Activated CD4-positive, alpha-beta T cell treated with anti-CD3 and anti-CD28 coated beads, Interleukin-2, amount 10 ng/mL, durations not matched to agents 24 days and 14 days (primary cell): Measurements from ENCODE around the gene SP3. TPM values are rescaled to one million over a fixed set of nuclear protein-coding genes. Genes with fewer than 3 reads are reported as not detected.
"Not testable (repeated sequence)": the region's sequence is repeated elsewhere in the genome, so short reads cannot be mapped to it uniquely, and the experiment has no call there.

Experiments used
- DNase-seq: peaks from one replicate; pipeline ENCODE4 v3.0.0; 2022
- H3K27ac Mint-ChIP-seq: one replicate; pipeline ENCODE4 v1.8.0; 2022; ENCODE audit warnings: mild to moderate bottlenecking, mixed read lengths
- H3K27me3 Mint-ChIP-seq: one replicate; pipeline ENCODE4 v1.8.0; 2022; ENCODE audit warnings: mixed read lengths
- H3K36me3 Mint-ChIP-seq: one replicate; pipeline ENCODE4 v1.8.0; 2022; ENCODE audit warnings: low read depth, mild to moderate bottlenecking, mixed read lengths
- H3K4me1 Mint-ChIP-seq: one replicate; pipeline ENCODE4 v1.8.0; 2021; ENCODE audit warnings: mixed read lengths
- H3K4me3 Mint-ChIP-seq: one replicate; pipeline ENCODE4 v1.8.0; 2022; ENCODE audit warnings: mild to moderate bottlenecking, moderate library complexity, mixed read lengths
- H3K9me3 Mint-ChIP-seq: one replicate; pipeline ENCODE4 v1.8.0; 2021; ENCODE audit warnings: mixed read lengths
- intact Hi-C: fragments of 100-400 bp; cut with micrococcal nuclease; formaldehyde crosslinking; loops from one replicate; pipeline ENCODE4 v1.15.1; 2023
- total RNA-seq: library from RNA; stranded (reverse); gene quantifications from 2 replicates; pipeline ENCODE4 v1.2.3, GENCODE V29; 2022

SP3 gene
- total RNA-seq, 1 donor from 2014 or later = 99.9 TPM

DNA sequence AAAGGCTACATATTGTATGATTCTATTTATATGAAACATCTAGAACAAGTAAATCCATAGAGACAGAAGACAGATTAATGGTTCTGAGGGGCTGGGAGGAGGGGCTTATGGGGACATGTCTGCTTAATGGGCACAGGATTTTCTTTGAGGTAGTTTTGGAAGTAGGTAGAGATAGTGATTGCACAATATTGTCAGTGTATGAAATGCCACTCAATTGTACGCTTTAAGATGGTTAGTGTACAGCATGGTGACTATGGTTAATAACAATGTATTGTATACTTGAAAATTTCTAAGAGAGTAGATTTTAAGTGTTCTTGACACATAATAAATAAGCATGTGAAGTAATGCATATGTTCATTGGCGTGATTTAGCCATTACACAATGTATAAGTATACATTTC lies 68.4 kb downstream of the SP3 start:
- Mint-ChIP-seq H3K4me1 (peaks cover 22% of the 10 kb centered on the region), H3K4me3 (no peak overlapping the region), H3K36me3 (peaks cover 12% of the 10 kb centered on the region), H3K27me3 (no peaks in the 10 kb centered on the region), H3K9me3 (peaks cover 11% of the 10 kb centered on the region), H3K27ac (no peak overlapping the region)
- intact Hi-C loops = loop anchor here (10.0 kb wide), 1 partner anchor 148 kb away; no protein-coding TSS in a partner anchor
- no peak for DNase-seq

- no peak for DNase-seq
- H3K4me1 Mint-ChIP-seq = peaks cover 9% of the 10 kb centered on the region
- H3K27ac Mint-ChIP-seq = no peak overlapping the region
- no peak overlapping the region for H3K4me3 Mint-ChIP-seq
- H3K27me3 Mint-ChIP-seq = no peaks in the 10 kb centered on the region
- peaks cover 30% of the 10 kb centered on the region for H3K9me3 Mint-ChIP-seq
- peaks cover 3% of the 10 kb centered on the region for H3K36me3 Mint-ChIP-seq
- intact Hi-C loops = loop anchor here (10.0 kb wide), 1 partner anchor 152 kb away; no protein-coding TSS in a partner anchor
These were observed 72.8 kb downstream of the SP3 start for GRCh38 chr2:173892341-173892740.

- intact Hi-C loops = loop anchor here (10.0 kb wide), 1 partner anchor 153 kb away; no protein-coding TSS in a partner anchor
- Mint-ChIP-seq H3K27ac (no peak overlapping the region), H3K4me1 (peaks cover 9% of the 10 kb centered on the region)
These were observed 73.7 kb downstream of the SP3 start for GRCh38 chr2:173891315-173892037.

DNA sequence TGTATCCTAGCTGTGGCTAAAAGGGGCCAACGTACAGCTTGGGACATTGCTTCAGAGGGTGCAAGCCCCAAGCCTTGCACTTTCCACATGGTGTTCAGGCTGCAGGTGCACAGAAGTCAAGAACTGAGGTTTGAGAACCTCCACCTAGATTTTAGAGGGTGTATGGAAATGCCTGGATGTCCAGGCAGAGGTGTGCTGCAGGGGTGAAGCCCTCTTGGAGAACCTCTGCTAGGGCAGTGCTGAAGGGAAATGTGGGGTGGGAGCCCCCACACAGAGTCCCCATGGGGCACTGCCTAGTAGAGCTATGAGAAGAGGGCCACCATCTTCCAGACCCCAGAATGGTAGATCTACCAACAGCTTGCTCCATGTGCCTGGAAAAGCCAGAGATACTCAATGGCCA lies 75.7 kb downstream of the SP3 start:
- intact Hi-C loops = loop anchor here (10.0 kb wide), 1 partner anchor 445 kb away; the partner anchor contains the start of gene SP9
- H3K4me3 Mint-ChIP-seq, H3K27me3 Mint-ChIP-seq, H3K36me3 Mint-ChIP-seq, DNase-seq, H3K27ac Mint-ChIP-seq, H3K4me1 Mint-ChIP-seq: not testable (repeated sequence)
- peaks cover 27% of the 10 kb centered on the region for H3K9me3 Mint-ChIP-seq

More at GRCh38 chr2:173891315-173892037, 73.7 kb downstream of the SP3 start:
- Mint-ChIP-seq H3K27me3 (peaks cover 3% of the 10 kb centered on the region), H3K9me3 (peaks cover 30% of the 10 kb centered on the region), H3K36me3 (peaks cover 3% of the 10 kb centered on the region), H3K4me3 (no peak overlapping the region)
- no peak for DNase-seq

DNA sequence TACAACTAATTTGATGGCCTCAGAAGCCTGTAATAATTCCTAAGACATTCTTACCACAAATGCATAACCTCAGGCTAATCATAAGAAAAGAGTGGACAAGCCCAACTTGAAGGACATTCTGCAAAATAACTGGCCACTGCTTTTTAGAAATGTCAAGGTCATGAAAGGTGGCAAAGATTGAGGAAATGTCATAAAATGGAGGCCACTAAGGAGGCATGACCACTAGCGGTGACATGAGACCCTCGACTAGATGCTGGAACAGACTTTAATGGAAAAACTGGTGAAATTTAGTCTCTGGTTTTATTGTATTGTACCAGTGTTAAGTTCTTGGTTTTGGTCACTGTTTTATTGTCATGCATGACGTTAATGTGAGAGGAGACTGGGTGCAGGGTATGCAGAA lies 78.6 kb downstream of the SP3 start:
- intact Hi-C loops = loop anchor here (10.0 kb wide), 1 partner anchor 448 kb away; the partner anchor contains the start of gene SP9
- no peak for DNase-seq
- Mint-ChIP-seq H3K27ac (no peak overlapping the region), H3K9me3 (peaks cover 18% of the 10 kb centered on the region), H3K4me1 (no peaks in the 10 kb centered on the region), H3K36me3 (no peaks in the 10 kb centered on the region), H3K4me3 (no peak overlapping the region), H3K27me3 (peaks cover 20% of the 10 kb centered on the region)

DNA sequence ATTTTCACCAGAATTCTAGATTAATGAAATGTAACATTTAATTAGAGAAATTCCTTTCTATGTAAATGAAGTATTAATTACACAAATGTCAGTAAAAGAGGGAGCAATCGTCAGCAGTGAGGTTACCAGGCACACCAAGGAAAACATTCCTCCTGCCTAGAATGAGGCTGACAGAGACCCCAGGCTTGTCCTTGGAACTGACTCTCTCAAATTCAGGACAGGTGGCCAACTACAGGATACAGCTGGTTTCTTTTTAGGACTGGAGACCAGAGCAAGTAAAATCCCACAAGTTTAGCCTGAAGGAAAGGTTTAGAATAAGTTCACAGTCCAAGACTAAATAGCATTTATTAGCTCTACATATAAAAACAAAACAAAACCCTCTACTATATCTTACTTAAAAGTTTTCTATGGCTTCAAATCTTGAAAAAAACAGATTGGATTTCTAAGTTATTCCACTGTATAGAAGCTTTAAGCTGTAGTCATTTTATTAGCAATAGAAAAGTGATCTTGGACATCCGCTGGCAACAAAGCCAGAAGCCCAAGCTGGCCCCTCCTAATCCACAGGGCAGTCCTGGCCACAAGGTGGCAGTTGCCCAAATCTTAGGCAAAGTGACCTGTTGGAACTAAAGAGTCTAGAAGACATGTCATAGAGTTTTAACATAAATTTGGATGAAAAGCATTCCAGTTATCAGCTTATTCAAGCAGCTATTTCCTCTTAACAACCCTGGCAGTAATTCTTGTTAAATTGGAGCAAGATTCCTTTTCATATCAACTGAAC lies 81.0 kb downstream of the SP3 start:
- intact Hi-C loops = loop anchor here (10.0 kb wide), 1 partner anchor 451 kb away; the partner anchor contains the start of gene SP9
- peaks cover 2% of the 10 kb centered on the region for H3K4me1 Mint-ChIP-seq
- H3K36me3 Mint-ChIP-seq = no peaks in the 10 kb centered on the region
- peaks cover 3% of the 10 kb centered on the region for H3K9me3 Mint-ChIP-seq
- peaks cover 24% of the 10 kb centered on the region for H3K27me3 Mint-ChIP-seq
- no peak overlapping the region for H3K4me3 Mint-ChIP-seq
- peak; percentile 69 for DNase-seq
- no peak overlapping the region for H3K27ac Mint-ChIP-seq

DNA sequence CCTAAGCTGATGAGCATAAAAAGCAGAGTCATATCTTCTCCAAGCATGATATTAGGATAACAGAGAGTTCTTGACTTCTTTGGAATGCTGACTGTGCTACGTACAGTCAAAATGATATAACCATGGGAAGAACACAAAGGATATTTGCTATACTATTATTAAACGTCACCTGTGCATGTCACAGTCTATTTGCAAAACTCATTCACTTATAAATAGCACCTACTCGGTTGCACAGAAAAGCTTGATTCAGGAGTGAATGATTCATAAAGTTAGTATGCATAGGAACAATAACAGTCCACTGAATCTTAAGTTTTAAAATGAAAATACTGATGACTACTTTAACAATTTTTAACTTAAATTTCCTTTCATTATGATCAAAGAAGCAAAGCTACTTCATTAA lies 83.3 kb downstream of the SP3 start:
- no peaks in the 10 kb centered on the region for H3K36me3 Mint-ChIP-seq
- no peak for DNase-seq
- H3K27me3 Mint-ChIP-seq = peaks cover 24% of the 10 kb centered on the region
- no peaks in the 10 kb centered on the region for H3K9me3 Mint-ChIP-seq
- H3K4me1 Mint-ChIP-seq = peaks cover 2% of the 10 kb centered on the region
- intact Hi-C loops = loop anchor here (10.0 kb wide), 1 partner anchor 453 kb away; the partner anchor contains the start of gene SP9
- H3K27ac Mint-ChIP-seq = no peak overlapping the region
- no peak overlapping the region for H3K4me3 Mint-ChIP-seq

DNA sequence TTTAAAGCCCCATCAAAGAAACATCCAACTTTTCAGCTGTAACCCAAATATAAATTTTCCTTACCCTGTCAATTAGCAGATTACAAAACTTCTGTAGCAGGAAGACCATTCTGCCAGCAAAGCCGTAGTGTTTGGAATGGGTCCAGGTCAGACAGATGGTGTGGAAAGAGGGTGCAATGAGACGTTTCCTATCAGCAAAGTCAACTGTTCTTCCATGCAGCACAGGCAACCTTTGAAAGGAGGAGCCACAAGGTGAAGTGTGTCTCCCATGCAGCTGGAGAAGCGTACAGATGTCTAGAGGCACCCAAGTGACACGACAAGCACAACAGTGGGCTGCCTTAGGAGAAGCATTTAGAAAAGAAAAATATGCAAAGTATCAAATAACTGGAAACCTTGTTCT lies 83.7 kb downstream of the SP3 start:
- intact Hi-C loops = loop anchor here (10.0 kb wide), 1 partner anchor 453 kb away; the partner anchor contains the start of gene SP9
- no peaks in the 10 kb centered on the region for H3K36me3 Mint-ChIP-seq
- H3K4me1 Mint-ChIP-seq = peaks cover 2% of the 10 kb centered on the region
- H3K27ac Mint-ChIP-seq = no peak overlapping the region
- H3K9me3 Mint-ChIP-seq = no peaks in the 10 kb centered on the region
- H3K4me3 Mint-ChIP-seq = no peak overlapping the region
- H3K27me3 Mint-ChIP-seq = peaks cover 22% of the 10 kb centered on the region
- no peak for DNase-seq

DNA sequence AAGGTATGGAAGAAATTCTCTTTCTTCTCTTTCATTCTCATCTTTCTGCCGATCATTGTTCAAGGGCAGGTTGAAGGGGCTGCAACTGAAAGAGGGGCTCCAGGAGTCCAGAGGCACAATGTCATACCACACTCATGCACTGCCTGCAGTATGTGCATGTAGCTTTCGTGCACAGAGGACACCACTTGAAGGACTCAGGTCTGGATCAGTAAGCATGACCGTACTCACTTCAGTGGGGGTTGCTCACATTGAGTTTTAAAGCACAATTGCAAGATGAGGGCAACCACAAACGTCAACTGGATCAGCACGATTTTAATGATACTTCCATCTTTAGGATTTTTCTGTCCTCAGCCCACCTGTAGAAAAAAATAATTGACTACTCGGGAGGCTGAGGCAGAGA lies 84.6 kb downstream of the SP3 start:
- no peak for DNase-seq
- no peaks in the 10 kb centered on the region for H3K36me3 Mint-ChIP-seq
- intact Hi-C loops = loop anchor here (10.0 kb wide), 1 partner anchor 454 kb away; the partner anchor contains the start of gene SP9
- H3K27me3 Mint-ChIP-seq = peaks cover 19% of the 10 kb centered on the region
- H3K27ac Mint-ChIP-seq = no peak overlapping the region
- H3K4me3 Mint-ChIP-seq = no peak overlapping the region
- H3K4me1 Mint-ChIP-seq = peaks cover 2% of the 10 kb centered on the region
- H3K9me3 Mint-ChIP-seq = no peaks in the 10 kb centered on the region

GRCh38 chr2:173876833-173877413 lies 88.2 kb downstream of the SP3 start:
- no peak overlapping the region for H3K4me3 Mint-ChIP-seq
- no peak for DNase-seq
- intact Hi-C loops = no loop called here
- no peak overlapping the region for H3K27ac Mint-ChIP-seq
- H3K36me3 Mint-ChIP-seq = no peaks in the 10 kb centered on the region
- H3K4me1 Mint-ChIP-seq = peaks cover 2% of the 10 kb centered on the region
- peaks cover 7% of the 10 kb centered on the region for H3K27me3 Mint-ChIP-seq
- no peaks in the 10 kb centered on the region for H3K9me3 Mint-ChIP-seq

GRCh38 chr2:173874894-173875237 lies 90.3 kb downstream of the SP3 start:
- Mint-ChIP-seq H3K9me3 (no peaks in the 10 kb centered on the region), H3K27me3 (peaks cover 6% of the 10 kb centered on the region), H3K27ac (no peak overlapping the region), H3K4me1 (peaks cover 2% of the 10 kb centered on the region), H3K36me3 (no peaks in the 10 kb centered on the region), H3K4me3 (no peak overlapping the region)
- intact Hi-C loops = no loop called here
- no peak for DNase-seq

- no peak overlapping the region for H3K27ac Mint-ChIP-seq
- no peaks in the 10 kb centered on the region for H3K4me1 Mint-ChIP-seq
- H3K4me3 Mint-ChIP-seq = no peak overlapping the region
- peaks cover 7% of the 10 kb centered on the region for H3K27me3 Mint-ChIP-seq
- no peak for DNase-seq
- no peaks in the 10 kb centered on the region for H3K9me3 Mint-ChIP-seq
- intact Hi-C loops = no loop called here
- H3K36me3 Mint-ChIP-seq = no peaks in the 10 kb centered on the region
These were observed 90.9 kb downstream of the SP3 start for GRCh38 chr2:173874003-173874893.

DNA sequence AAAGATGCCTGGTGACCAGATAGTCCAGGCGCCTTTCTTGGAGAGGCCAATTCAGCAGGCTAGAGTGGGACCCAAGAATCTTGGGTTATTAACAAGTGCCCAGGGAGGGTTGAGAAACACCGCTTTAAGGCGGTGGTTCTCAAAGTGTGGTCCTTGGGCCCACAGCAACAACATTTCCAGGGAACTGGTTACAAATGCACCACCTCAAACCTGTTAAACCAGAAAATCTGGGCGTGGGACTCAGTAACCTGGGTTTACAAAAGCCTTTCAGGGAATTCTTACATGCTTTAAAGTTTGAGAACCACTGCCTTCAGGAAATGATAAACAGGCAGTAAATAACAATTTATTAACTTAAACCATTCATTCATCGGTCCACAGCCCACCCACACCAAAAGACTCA lies 92.5 kb downstream of the SP3 start:
- DNase-seq = no peak
- Mint-ChIP-seq H3K36me3 (no peaks in the 10 kb centered on the region), H3K27me3 (peaks cover 20% of the 10 kb centered on the region), H3K4me1 (no peaks in the 10 kb centered on the region), H3K9me3 (no peaks in the 10 kb centered on the region), H3K27ac (no peak overlapping the region), H3K4me3 (no peak overlapping the region)
- intact Hi-C loops = no loop called here
